K562 treated with DMSO at 1 percent for 48 hours (cell line): ENCODE data around the gene PLEKHG3. TPM values are rescaled to one million over a fixed set of nuclear protein-coding genes. Genes with fewer than 3 reads are reported as not detected.

Experiments
- total RNA-seq: library from RNA; unstranded; fragments of 300-600 nt; gene quantifications from 2 replicates; pipeline ENCODE4 v1.2.3, GENCODE V29; 2022; ENCODE audit warnings: low replicate concordance; ENCODE audit errors: extremely low read depth

Gene PLEKHG3
- total RNA-seq = not detected in 2 replicates

DNA sequence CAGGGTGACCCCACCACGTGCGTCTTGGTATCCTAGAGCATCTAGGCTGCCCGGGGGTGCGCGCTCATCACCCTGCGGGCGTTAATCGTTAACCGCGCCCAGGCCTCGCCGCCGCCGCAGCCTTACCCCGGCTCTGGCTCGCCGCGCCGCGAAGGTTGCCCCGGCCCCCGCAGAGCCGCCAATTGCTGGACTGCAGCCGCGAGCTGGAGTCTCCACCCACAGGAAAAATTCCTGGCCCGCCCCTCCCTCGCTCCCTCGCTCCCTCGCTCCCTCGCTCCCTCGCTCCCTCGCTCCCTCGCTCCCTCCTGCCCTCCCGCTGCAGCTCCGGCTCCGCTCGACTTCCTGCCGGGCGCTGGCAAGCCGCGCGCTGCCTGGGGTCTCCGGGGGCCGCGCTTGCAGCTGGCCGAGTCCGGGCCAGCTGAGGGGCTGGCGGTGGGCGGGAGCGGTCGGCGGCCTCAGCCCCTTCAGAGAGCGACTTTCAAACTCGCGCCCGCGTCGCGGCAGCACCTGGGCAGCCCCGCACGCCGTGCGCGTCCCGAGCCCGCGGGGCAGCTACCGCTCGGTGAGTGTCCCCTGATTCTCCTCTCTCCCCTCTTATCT lies at the start of gene PLEKHG3:
TSS of gene PLEKHG3 (plus strand) at position 282 of the 600 bp plus-strand sequence. CDS start 23,208 bp downstream, outside the sequence.

Other genes with a start within 250 kb of the PLEKHG3 start
- gene AKAP5, start 238.9 kb upstream of the PLEKHG3 start, total RNA-seq = not detected in 2 replicates
- not detected in 2 replicates for gene ZBTB25, start 200.6 kb upstream of the PLEKHG3 start, total RNA-seq
- gene ZBTB1, start 199.7 kb upstream of the PLEKHG3 start, total RNA-seq = not detected in 2 replicates
- not detected in 2 replicates for gene HSPA2, start 163.7 kb upstream of the PLEKHG3 start, total RNA-seq
- gene PPP1R36, start 154.5 kb upstream of the PLEKHG3 start, total RNA-seq = not detected in 2 replicates
- not detected in 2 replicates for gene SPTB, start 175.5 kb downstream of the PLEKHG3 start, total RNA-seq
- not detected in 2 replicates for gene CHURC1, start 210.0 kb downstream of the PLEKHG3 start, total RNA-seq
- gene GPX2, start 238.3 kb downstream of the PLEKHG3 start, total RNA-seq = not detected in 2 replicates